Stimulated activated memory B cell treated with anti-CD40 and anti-IgM and Interleukin-4, amounts not matched to agents 10 μg/mL and 1 μg/mL and 100 μg/mL, for 72 hours (primary cell): ENCODE results near the gene COX10.

Experiments used
- ATAC-seq: fragments of 150-1000 bp; cut with Tn5 transposase; 2 replicates; pipeline ENCODE4 v1.10.0; 2021
- H3K27ac Mint-ChIP-seq: one replicate; pipeline ENCODE4 v1.8.0; 2022; ENCODE audit warnings: mild to moderate bottlenecking, mixed read lengths
- H3K27me3 Mint-ChIP-seq: one replicate; pipeline ENCODE4 v1.8.0; 2022; ENCODE audit warnings: mixed read lengths
- H3K36me3 Mint-ChIP-seq: one replicate; pipeline ENCODE4 v1.8.0; 2022; ENCODE audit warnings: mixed read lengths
- H3K4me1 Mint-ChIP-seq: one replicate; pipeline ENCODE4 v1.8.0; 2022; ENCODE audit warnings: mixed read lengths
- H3K4me3 Mint-ChIP-seq: one replicate; pipeline ENCODE4 v1.8.0; 2022; ENCODE audit warnings: mild to moderate bottlenecking, moderate library complexity, mixed read lengths
- H3K9me3 Mint-ChIP-seq: one replicate; pipeline ENCODE4 v1.8.0; 2022; ENCODE audit warnings: mixed read lengths

Gene COX10

GRCh38 chr17:14092808-14093207 is 23.5 kb downstream of the COX10 start:
- no peak overlapping the region for H3K4me3 Mint-ChIP-seq
- peaks cover 33% of the 10 kb centered on the region for H3K36me3 Mint-ChIP-seq
- no peak overlapping the region for H3K27ac Mint-ChIP-seq
- peaks cover 41% of the 10 kb centered on the region for H3K4me1 Mint-ChIP-seq
- no peak for ATAC-seq
- H3K27me3 Mint-ChIP-seq, result no peaks in the 10 kb centered on the region
- no peaks in the 10 kb centered on the region for H3K9me3 Mint-ChIP-seq

- no peaks in the 10 kb centered on the region for H3K27me3 Mint-ChIP-seq
- ATAC-seq, result no peak
- H3K9me3 Mint-ChIP-seq, result no peaks in the 10 kb centered on the region
- no peak overlapping the region for H3K27ac Mint-ChIP-seq
- peaks cover 15% of the 10 kb centered on the region for H3K36me3 Mint-ChIP-seq
- H3K4me1 Mint-ChIP-seq, result peaks cover 22% of the 10 kb centered on the region
- no peak overlapping the region for H3K4me3 Mint-ChIP-seq
Observed at GRCh38 chr17:14094676-14095601, 25.6 kb downstream of the COX10 start.

- H3K9me3 Mint-ChIP-seq, result no peaks in the 10 kb centered on the region
- peaks cover 17% of the 10 kb centered on the region for H3K4me1 Mint-ChIP-seq
- no peaks in the 10 kb centered on the region for H3K27me3 Mint-ChIP-seq
- H3K4me3 Mint-ChIP-seq, result no peak overlapping the region
- no peak overlapping the region for H3K27ac Mint-ChIP-seq
- H3K36me3 Mint-ChIP-seq, result peaks cover 10% of the 10 kb centered on the region
- no peak for ATAC-seq
Observed at GRCh38 chr17:14095631-14096030, 26.3 kb downstream of the COX10 start.

- Mint-ChIP-seq H3K27ac (no peak overlapping the region), H3K27me3 (no peaks in the 10 kb centered on the region), H3K9me3 (no peaks in the 10 kb centered on the region), H3K4me1 (peaks cover 15% of the 10 kb centered on the region), H3K4me3 (no peak overlapping the region), H3K36me3 (peaks cover 15% of the 10 kb centered on the region)
- ATAC-seq, result no peak
Observed at GRCh38 chr17:14098246-14098645, 28.9 kb downstream of the COX10 start.

GRCh38 chr17:14101976-14102375 is 32.7 kb downstream of the COX10 start:
- Mint-ChIP-seq H3K27me3 (no peaks in the 10 kb centered on the region), H3K4me1 (peaks cover 12% of the 10 kb centered on the region), H3K4me3 (no peak overlapping the region), H3K27ac (no peak overlapping the region), H3K36me3 (peaks cover 19% of the 10 kb centered on the region), H3K9me3 (no peaks in the 10 kb centered on the region)
- no peak for ATAC-seq

- no peaks in the 10 kb centered on the region for H3K9me3 Mint-ChIP-seq
- no peak overlapping the region for H3K4me3 Mint-ChIP-seq
Observed at GRCh38 chr17:14103836-14104235, 34.5 kb downstream of the COX10 start.

GRCh38 chr17:14104734-14105133 is 35.4 kb downstream of the COX10 start:
- Mint-ChIP-seq H3K36me3 (peaks cover 36% of the 10 kb centered on the region), H3K27ac (no peak overlapping the region), H3K27me3 (no peaks in the 10 kb centered on the region), H3K4me3 (no peak overlapping the region), H3K4me1 (peaks cover 23% of the 10 kb centered on the region), H3K9me3 (no peaks in the 10 kb centered on the region)
- no peak for ATAC-seq

More at GRCh38 chr17:14103836-14104235, 34.5 kb downstream of the COX10 start:
- no peak for ATAC-seq
- H3K36me3 Mint-ChIP-seq, result peaks cover 36% of the 10 kb centered on the region
- no peaks in the 10 kb centered on the region for H3K27me3 Mint-ChIP-seq
- H3K4me1 Mint-ChIP-seq, result peaks cover 23% of the 10 kb centered on the region
- no peak overlapping the region for H3K27ac Mint-ChIP-seq

GRCh38 chr17:14107889-14108288 is 38.6 kb downstream of the COX10 start:
- no peaks in the 10 kb centered on the region for H3K27me3 Mint-ChIP-seq
- no peak overlapping the region for H3K27ac Mint-ChIP-seq
- peaks cover 34% of the 10 kb centered on the region for H3K36me3 Mint-ChIP-seq
- no peak overlapping the region for H3K4me3 Mint-ChIP-seq
- H3K9me3 Mint-ChIP-seq, result no peaks in the 10 kb centered on the region
- peaks cover 42% of the 10 kb centered on the region for H3K4me1 Mint-ChIP-seq
- ATAC-seq, result no peak

GRCh38 chr17:14112407-14112806 is 43.1 kb downstream of the COX10 start:
- Mint-ChIP-seq H3K36me3 (peaks cover 42% of the 10 kb centered on the region), H3K9me3 (peaks cover 5% of the 10 kb centered on the region), H3K27me3 (no peaks in the 10 kb centered on the region), H3K4me3 (no peak overlapping the region), H3K4me1 (peaks cover 44% of the 10 kb centered on the region), H3K27ac (no peak overlapping the region)
- ATAC-seq, result no peak

- Mint-ChIP-seq H3K27me3 (no peaks in the 10 kb centered on the region), H3K4me3 (no peak overlapping the region), H3K4me1 (peaks cover 36% of the 10 kb centered on the region), H3K27ac (no peak overlapping the region), H3K36me3 (peaks cover 35% of the 10 kb centered on the region), H3K9me3 (peaks cover 5% of the 10 kb centered on the region)
- no peak for ATAC-seq
Observed at GRCh38 chr17:14113137-14113536, 43.8 kb downstream of the COX10 start.

GRCh38 chr17:14116263-14117024 is 47.1 kb downstream of the COX10 start:
- Mint-ChIP-seq H3K4me1 (peaks cover 42% of the 10 kb centered on the region), H3K27ac (no peak overlapping the region), H3K27me3 (no peaks in the 10 kb centered on the region), H3K9me3 (peaks cover 5% of the 10 kb centered on the region), H3K36me3 (peaks cover 31% of the 10 kb centered on the region), H3K4me3 (no peak overlapping the region)
- ATAC-seq, result no peak

- Mint-ChIP-seq H3K27ac (no peak overlapping the region), H3K9me3 (peaks cover 5% of the 10 kb centered on the region), H3K4me1 (peaks cover 41% of the 10 kb centered on the region), H3K27me3 (no peaks in the 10 kb centered on the region), H3K36me3 (peaks cover 34% of the 10 kb centered on the region), H3K4me3 (no peak overlapping the region)
- no peak for ATAC-seq
Observed at GRCh38 chr17:14118951-14119350, 49.6 kb downstream of the COX10 start.

- no peak overlapping the region for H3K27ac Mint-ChIP-seq
- H3K4me3 Mint-ChIP-seq, result no peak overlapping the region
- peaks cover 43% of the 10 kb centered on the region for H3K4me1 Mint-ChIP-seq
- peaks cover 5% of the 10 kb centered on the region for H3K9me3 Mint-ChIP-seq
- ATAC-seq, result no peak
- H3K36me3 Mint-ChIP-seq, result peaks cover 31% of the 10 kb centered on the region
- H3K27me3 Mint-ChIP-seq, result no peaks in the 10 kb centered on the region
Observed at GRCh38 chr17:14119546-14119945, 50.2 kb downstream of the COX10 start.

GRCh38 chr17:14121952-14122351 is 52.6 kb downstream of the COX10 start:
- Mint-ChIP-seq H3K27me3 (no peaks in the 10 kb centered on the region), H3K36me3 (peaks cover 12% of the 10 kb centered on the region), H3K4me1 (peaks cover 37% of the 10 kb centered on the region), H3K27ac (no peak overlapping the region), H3K4me3 (no peak overlapping the region), H3K9me3 (no peaks in the 10 kb centered on the region)
- no peak for ATAC-seq

- no peak for ATAC-seq
- Mint-ChIP-seq H3K4me1 (peaks cover 33% of the 10 kb centered on the region), H3K9me3 (no peaks in the 10 kb centered on the region), H3K36me3 (peaks cover 12% of the 10 kb centered on the region), H3K27me3 (no peaks in the 10 kb centered on the region), H3K4me3 (no peak overlapping the region), H3K27ac (no peak overlapping the region)
Observed at GRCh38 chr17:14123619-14124278, 54.4 kb downstream of the COX10 start.
